Ectodermal cell (in vitro differentiated cells): ENCODE results near the gene HSH2D. TPM values are rescaled to one million over a fixed set of nuclear protein-coding genes. Genes with fewer than 3 reads are reported as not detected.
"Not testable (repeated sequence)": the region's sequence is repeated elsewhere in the genome, so short reads cannot be mapped to it uniquely, and the experiment has no call there.

ENCODE experiments used
- H3K27ac ChIP-seq: 2 replicates; pipeline ENCODE4 v1.7.0; 2013; ENCODE audit warnings: mild to moderate bottlenecking, low read depth, low read length; ENCODE audit not compliant: insufficient read depth, poor library complexity, severe bottlenecking
- H3K27me3 ChIP-seq: 2 replicates; pipeline ENCODE4 v1.7.0; 2013; ENCODE audit warnings: mild to moderate bottlenecking, low read length; ENCODE audit not compliant: insufficient read depth, control insufficient read depth, poor library complexity, severe bottlenecking
- H3K36me3 ChIP-seq: one replicate; pipeline ENCODE4 v1.7.0; 2013; ENCODE audit warnings: low read length; ENCODE audit not compliant: control insufficient read depth, insufficient read depth
- H3K4me1 ChIP-seq: one replicate; pipeline ENCODE4 v1.7.0; 2013; ENCODE audit warnings: low read length; ENCODE audit not compliant: control insufficient read depth, insufficient read depth
- H3K4me3 ChIP-seq: 2 replicates; pipeline ENCODE4 v1.7.0; 2013; ENCODE audit warnings: low read depth, low read length, control low read depth; ENCODE audit not compliant: insufficient read depth
- H3K9me3 ChIP-seq: 2 replicates; pipeline ENCODE4 v1.7.0; 2013; ENCODE audit warnings: mild to moderate bottlenecking, low read length, moderate library complexity; ENCODE audit not compliant: control insufficient read depth
- WGBS, 2 experiments: methylation state at CpG; one replicate each; pipeline ENCODE4 v1.1.7; 2013; ENCODE audit warnings: missing lambda C conversion rate in 2 of 2; 5-methylcytosine and 5-hydroxymethylcytosine counted together
- polyA plus RNA-seq, 4 experiments: library from polyadenylated mRNA; stranded (reverse); fragments of 50-300 nt; gene quantifications; one replicate each; pipeline ENCODE4 v1.2.3, GENCODE V29; 2013

Gene HSH2D, protein sequence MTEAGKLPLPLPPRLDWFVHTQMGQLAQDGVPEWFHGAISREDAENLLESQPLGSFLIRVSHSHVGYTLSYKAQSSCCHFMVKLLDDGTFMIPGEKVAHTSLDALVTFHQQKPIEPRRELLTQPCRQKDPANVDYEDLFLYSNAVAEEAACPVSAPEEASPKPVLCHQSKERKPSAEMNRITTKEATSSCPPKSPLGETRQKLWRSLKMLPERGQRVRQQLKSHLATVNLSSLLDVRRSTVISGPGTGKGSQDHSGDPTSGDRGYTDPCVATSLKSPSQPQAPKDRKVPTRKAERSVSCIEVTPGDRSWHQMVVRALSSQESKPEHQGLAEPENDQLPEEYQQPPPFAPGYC
- polyA plus RNA-seq (2013, experiment 1 of 4), result not detected
- polyA plus RNA-seq (2013, experiment 2 of 4), result not detected
- polyA plus RNA-seq (2013, experiment 3 of 4), result not detected
- polyA plus RNA-seq (2013, experiment 4 of 4), result not detected

DNA sequence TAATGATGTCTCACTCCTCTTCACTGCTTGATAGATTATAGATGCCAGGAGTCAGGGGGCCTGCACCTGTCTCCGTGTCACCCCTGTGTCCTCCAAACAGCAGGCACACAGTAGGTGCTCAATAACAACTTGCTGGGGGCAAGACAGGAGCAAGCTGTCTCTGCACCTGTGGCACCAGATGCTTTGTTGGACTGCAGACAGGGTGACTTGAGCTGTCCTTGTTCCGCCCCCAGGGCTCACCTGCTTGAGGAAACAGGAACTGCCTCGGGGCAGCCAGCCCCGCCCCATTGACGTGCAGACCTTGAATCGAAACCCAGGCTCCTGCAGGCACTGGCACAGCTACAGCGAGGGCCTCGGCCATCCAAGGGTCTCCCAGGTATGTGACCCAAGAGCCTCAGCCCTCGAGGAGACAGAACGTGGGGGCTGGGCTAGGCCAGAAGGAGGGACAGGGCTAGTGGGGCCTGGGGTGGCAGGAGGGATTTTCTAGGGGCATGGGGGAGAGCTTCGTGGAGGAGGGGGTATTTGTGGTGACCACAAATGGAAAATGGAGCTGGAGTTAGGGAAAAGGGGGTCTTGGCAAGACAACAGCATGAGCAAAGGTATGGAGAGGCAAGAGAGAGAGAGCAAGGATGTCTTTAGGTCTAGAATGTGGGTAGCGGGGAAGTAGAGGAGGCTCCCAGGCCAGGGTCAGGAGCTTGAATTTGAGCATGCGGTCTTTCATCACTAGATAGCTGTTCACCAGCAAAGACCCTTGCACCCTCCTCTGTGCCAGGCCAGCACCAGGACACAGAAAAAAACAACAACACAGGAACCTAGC lies at the start of gene HSH2D:
HSH2D (plus strand) TSS at position 287 of the 817 bp plus-strand sequence. CDS start 5,066 bp downstream, outside the sequence.
- WGBS, 2 experiments, result 67 to 68% methylated on average over 13 of the region's 13 CpGs
- no peak within 1 kb of the TSS for H3K27ac ChIP-seq

DNA sequence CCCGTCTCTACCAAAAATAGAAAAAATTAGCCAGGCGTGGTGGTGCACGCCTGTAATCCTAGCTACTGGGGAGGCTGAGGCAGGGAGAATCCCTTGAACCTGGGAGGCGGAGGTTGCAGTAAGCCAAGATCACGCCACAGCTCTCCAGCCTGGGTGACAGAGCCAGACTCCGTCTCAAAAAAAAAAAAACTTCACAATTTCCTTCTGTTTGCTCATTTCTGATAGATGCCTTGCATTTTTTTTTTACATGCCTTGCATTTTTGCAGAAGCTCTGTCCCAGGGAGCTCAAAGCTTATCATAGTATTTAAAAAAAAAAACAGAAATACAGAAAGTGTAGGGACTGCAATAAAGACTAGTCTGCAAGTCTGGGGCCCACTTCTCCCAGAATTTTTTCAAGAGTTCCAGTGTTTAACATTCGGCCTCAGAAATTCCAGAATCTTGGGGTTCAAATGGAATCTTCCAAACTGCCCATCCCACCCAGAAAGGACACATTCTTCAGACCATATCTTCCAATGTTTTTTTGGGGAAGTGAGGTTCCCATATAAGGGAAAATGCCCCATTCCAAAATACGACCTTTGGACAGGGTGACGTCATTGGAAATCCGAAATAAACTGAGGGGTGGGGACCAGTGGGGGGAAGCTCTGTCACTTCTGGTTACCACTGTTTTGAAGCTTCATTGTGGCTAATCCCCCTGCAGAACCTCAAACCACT lies 49.0 kb upstream of the HSH2D start:
- no peaks in the 10 kb centered on the region for H3K27me3 ChIP-seq
- H3K4me3 ChIP-seq, result no peak overlapping the region
- H3K9me3 ChIP-seq, result no peaks in the 10 kb centered on the region
- no peak overlapping the region for H3K27ac ChIP-seq
- H3K4me1 ChIP-seq, result no peaks in the 10 kb centered on the region
- 92 to 93% methylated on average over 10 of the region's 10 CpGs for whole genome bisulfite sequencing, 2 experiments
- peaks cover 79% of the 10 kb centered on the region for H3K36me3 ChIP-seq

More for the DNA sequence above, at the start of gene HSH2D:
- Histone ChIP-seq H3K36me3 (no peaks in the 10 kb centered on the region), H3K4me1 (no peaks in the 10 kb centered on the region), H3K27me3 (no peaks in the 10 kb centered on the region), H3K4me3 (no peak within 1 kb of the TSS), H3K9me3 (no peaks in the 10 kb centered on the region)

DNA sequence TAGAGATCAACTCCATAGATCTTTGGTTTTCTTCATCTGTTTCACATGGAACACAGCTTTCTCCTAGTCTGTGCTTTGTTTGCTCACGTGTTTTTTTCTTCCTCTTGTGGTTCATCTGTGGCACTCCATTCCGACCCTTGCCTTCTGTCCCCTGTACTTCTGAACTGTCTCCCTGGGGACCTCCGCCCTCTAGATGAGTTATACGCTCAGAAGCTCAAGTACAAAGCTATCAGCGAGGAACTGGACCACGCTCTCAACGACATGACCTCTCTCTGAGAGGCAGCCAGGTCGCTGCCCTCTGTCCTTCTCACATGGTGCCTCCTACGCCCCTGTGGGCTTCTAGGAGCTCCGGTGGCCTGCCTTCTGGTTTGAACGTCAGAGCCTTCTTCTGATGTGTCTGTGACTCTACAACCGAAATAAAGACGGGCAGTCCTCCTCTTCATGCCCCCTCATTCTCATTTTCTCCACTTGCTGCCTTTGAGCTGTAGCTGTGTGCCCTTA lies 48.4 kb upstream of the HSH2D start:
- 95% methylated on average over 13 of the region's 13 CpGs for WGBS, 2 experiments
- Histone ChIP-seq H3K27me3 (no peaks in the 10 kb centered on the region), H3K9me3 (no peaks in the 10 kb centered on the region), H3K4me1 (no peaks in the 10 kb centered on the region), H3K36me3 (peaks cover 81% of the 10 kb centered on the region), H3K27ac (no peak overlapping the region), H3K4me3 (no peak overlapping the region)

DNA sequence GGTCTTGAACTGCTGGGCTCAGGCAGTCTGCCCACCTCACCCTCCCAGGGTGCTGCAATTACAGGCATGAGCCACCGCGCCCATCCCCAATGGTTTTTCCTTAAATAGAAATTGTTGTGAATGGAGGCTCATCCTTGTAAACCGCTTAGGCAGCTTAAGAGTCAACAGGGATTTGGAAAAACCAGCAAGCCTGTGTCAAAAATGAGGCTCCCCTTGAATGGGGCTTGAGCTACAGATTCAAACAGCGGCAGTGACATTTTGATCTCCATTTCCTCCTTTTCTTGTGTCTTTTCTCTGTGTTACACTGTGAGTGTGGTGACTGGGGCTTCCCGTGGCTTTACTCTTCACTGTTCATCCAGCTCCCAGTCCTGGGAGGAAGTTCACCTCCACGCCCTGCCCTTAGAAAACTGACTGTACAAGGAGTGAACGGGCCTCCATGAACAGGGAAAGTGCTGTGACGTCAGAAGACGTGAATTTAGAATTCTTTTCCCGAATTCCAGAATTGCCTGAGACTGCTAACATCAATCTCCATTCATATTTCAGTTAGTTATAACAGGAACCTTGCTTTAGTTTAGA lies 47.1 kb upstream of the HSH2D start:
- no peak overlapping the region for H3K27ac ChIP-seq
- no peaks in the 10 kb centered on the region for H3K4me1 ChIP-seq
- H3K9me3 ChIP-seq, result no peaks in the 10 kb centered on the region
- peaks cover 76% of the 10 kb centered on the region for H3K36me3 ChIP-seq
- 94 to 96% methylated on average over 10 of the region's 10 CpGs for WGBS, 2 experiments
- no peak overlapping the region for H3K4me3 ChIP-seq
- no peaks in the 10 kb centered on the region for H3K27me3 ChIP-seq

DNA sequence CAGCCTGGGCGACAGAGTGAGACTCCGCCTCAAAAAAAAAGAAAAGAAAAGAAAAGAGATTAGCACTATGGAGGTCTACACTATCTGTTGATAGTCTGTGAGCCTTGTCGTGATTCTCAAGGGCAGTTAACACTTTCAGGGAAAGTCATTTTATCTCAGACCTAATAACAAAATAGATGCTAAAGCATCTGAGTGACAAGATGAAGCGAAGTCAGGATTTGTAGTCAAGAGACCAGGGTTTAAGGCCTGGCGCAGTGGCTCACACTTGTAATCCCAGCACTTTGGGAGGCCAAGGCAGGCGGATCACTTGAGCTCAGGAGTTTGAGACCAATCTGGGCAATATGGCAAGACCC lies 45.1 kb upstream of the HSH2D start:
- 90 to 94% methylated on average over 6 of the region's 6 CpGs for WGBS, 2 experiments
- Histone ChIP-seq H3K9me3 (no peaks in the 10 kb centered on the region), H3K4me1 (no peaks in the 10 kb centered on the region), H3K27ac (no peak overlapping the region), H3K4me3 (no peak overlapping the region), H3K36me3 (peaks cover 69% of the 10 kb centered on the region), H3K27me3 (no peaks in the 10 kb centered on the region)

DNA sequence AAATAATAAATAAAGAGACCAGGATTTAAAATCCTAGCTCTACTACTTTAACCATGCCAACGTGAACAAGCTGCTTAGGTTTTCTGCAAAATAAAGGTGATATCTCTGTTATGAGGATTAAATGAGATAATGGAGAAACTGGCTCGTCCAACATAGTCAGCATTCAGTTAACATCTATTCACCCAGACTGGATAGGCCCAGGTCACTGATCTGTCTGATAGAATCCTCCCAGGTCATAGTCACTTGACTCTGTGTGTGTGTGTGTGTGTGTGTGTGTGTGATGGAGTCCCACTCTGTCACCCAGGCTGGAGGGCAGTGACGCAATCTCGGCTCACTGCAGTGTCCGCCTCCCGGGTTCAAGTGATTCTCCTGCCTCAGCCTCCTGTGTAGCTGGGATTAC lies 44.7 kb upstream of the HSH2D start:
- Histone ChIP-seq H3K4me3 (no peak overlapping the region), H3K9me3 (no peaks in the 10 kb centered on the region), H3K27ac (no peak overlapping the region), H3K27me3 (no peaks in the 10 kb centered on the region), H3K4me1 (no peaks in the 10 kb centered on the region), H3K36me3 (peaks cover 65% of the 10 kb centered on the region)
- 93 to 98% methylated on average over 5 to 6 of the region's 6 CpGs for WGBS, 2 experiments

DNA sequence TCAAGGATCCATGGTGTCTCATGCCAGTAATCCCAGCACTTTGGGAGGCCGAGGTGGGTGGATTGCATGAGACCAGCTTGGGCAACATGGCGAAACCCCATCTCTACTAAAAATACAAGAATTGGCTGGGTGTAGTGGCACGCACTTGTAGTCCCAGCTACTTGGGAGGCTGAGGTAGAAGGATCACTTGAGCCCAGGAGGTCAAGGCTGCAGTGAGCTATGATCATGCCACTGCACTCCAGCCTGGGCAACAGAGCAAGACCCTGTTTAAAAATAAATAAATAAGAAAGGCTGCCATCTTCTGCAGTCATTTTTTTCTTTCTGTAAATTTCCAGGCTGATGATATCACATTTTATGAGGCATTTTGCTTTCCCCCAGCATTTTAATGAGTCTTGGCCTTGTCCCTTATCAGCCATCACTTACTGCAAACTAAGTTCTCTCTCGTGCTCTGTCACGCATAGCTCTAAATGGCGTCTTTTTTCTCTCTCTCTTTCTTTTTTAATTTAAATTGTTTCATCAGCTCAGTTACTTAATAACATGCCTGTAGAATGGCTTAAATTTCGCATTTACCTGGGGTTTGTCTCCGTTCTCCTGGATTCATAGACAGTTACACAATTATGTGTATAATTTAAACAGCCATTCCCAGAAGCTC lies 44.0 kb upstream of the HSH2D start:
- peaks cover 59% of the 10 kb centered on the region for H3K36me3 ChIP-seq
- not testable (repeated sequence) for H3K4me1 ChIP-seq, H3K27ac ChIP-seq, H3K27me3 ChIP-seq, H3K4me3 ChIP-seq, H3K9me3 ChIP-seq
- WGBS, 2 experiments, result 91 to 93% methylated on average over 8 of the region's 8 CpGs

DNA sequence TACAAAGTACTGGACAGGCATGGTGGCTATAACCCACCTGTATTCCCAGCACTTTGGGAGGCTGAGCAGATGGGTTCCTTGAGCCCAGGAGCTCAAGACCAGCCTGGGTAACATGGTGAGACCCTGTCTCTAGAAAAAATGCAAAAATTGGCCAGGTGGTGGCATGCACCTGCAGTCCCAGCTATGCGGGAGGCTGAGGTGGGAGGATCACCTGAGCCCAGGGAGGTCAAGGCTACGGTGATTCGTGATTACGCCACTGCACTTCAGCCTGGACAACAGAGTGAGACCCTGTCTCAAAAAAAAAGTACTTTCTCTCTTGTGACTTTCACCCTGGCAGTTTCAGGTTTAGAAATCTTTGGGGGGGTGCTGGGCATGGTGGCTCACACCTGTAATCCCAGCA lies 43.0 kb upstream of the HSH2D start:
- Histone ChIP-seq H3K4me3 (no peak overlapping the region), H3K27me3 (no peaks in the 10 kb centered on the region), H3K36me3 (peaks cover 49% of the 10 kb centered on the region), H3K27ac (no peak overlapping the region), H3K9me3 (no peaks in the 10 kb centered on the region), H3K4me1 (no peaks in the 10 kb centered on the region)
- 96 to 98% methylated on average over 4 of the region's 4 CpGs for WGBS, 2 experiments

DNA sequence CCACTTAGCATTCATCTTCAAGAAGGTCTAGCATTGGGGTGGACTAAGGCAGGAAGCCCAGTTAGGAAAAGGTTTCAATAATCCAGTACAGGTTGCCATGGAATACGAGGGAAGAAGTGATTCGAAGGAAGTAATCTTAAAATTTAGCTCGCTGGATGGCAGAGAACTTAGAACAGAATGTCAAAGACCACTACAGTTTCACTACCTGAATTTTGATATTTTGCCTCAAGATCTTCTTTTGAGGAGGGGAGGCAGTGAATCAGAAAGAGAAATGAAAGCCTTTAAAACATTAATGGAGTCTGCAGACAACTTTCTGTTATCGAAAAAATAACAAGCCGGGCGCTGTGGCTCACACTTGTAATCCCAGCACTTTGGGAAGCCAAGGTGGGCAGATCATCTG lies 38.8 kb upstream of the HSH2D start:
- H3K9me3 ChIP-seq, result no peaks in the 10 kb centered on the region
- peaks cover 6% of the 10 kb centered on the region for H3K4me1 ChIP-seq
- no peaks in the 10 kb centered on the region for H3K27me3 ChIP-seq
- no peak overlapping the region for H3K27ac ChIP-seq
- H3K36me3 ChIP-seq, result peaks cover 22% of the 10 kb centered on the region
- H3K4me3 ChIP-seq, result no peak overlapping the region
- 95 to 96% methylated on average over 6 of the region's 6 CpGs for WGBS, 2 experiments
